Posterior vena cava (tissue), 2 donors: ENCODE data around the gene SLC13A3. TPM values are rescaled to one million over a fixed set of nuclear protein-coding genes. Genes with fewer than 3 reads are reported as not detected.

Experiments used
- DNase-seq: peaks from one replicate; pipeline ENCODE4 v3.0.0-alpha.2; 2020; ENCODE audit warnings: low spot score
- intact Hi-C, 2 donors: fragments of 100-400 bp; cut with DNase I; formaldehyde crosslinking; loops; one replicate each; pipeline versions ENCODE4 v1.14.1 to v1.14.2; 2022 to 2023
- total RNA-seq, 2 donors: library from RNA; stranded (reverse); fragmentation: NEBNext Ultra II Directional; extraction: Animal tissue kit (Norgen Biotek cat#: 25700); gene quantifications; one replicate each; pipeline ENCODE4 v1.2.1, GENCODE V29; 2021
- donor health status: DM: yes; HTN: yes; CAD: no.
- donor health status: DM: yes; HTN: yes; CAD: no.

SLC13A3 gene
- total RNA-seq, 2 donors from 2014 or later: 1.7 to 2.3 TPM

DNA sequence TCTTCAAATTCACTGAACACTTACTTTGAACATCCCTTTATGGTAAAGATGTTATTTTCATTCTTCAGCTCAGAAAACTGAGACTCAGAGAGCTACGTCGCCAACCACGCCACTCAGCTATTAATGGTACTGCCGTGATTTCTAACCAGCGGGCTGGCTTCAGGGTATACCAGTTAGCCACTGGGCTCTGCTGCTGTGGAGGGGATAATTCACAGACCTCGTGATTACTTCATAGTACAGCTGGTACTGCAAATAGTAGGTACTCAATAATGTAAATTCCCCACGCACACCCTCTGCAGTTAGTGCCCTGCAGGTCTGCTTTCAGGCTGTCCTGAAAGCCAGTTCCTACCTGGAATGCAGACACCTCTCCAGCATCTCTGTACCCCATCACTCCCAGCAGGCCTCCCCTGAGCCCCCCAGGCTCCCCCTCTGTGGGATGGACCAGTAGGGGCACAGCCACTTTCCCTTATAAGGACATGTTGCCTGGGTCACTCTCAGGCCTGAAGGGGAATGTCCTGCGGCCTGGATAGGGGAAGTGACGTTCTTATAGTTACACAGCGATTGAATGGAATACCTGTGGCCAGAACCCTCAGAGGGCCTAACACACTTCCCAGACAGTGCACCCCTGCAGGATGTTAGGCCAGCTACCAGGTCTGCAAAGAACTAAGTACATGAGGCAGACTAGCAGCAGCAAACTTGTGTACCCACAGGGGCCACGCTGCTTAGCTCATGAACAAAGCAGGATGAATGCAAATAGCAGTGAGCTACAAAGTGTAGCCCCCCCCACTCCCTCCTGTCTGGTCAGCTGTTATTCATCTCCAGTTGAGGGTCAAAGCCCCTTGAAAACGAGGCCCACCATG lies 99.5 kb downstream of the SLC13A3 start:
- intact Hi-C loops: no loop called here
- DNase-seq: no peak

DNA sequence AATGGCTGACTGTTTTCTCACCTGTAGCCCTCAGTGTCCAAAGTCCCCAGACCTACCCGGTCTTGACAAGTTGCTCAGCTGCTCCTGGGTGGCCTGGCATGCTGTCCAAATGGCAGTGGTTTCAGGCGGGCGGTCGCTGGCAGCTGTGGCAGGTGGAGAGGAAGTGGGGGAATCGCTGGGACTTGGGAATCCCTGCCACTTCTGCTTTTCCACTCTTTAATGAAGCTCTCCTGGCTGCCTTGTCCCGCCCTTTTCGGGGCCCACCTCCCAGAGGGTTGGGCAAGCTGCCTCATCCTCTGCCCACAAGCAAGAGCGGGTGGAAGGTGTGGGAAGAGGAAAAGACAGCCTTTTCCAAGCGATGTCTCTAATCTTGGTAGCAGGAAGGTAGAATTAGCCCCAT lies 100.8 kb downstream of the SLC13A3 start, which contains the start of gene OCSTAMP:
OCSTAMP (minus strand) TSS at position 194 of the 400 bp plus-strand sequence; CDS start at position 100, 94 bp downstream.
- intact Hi-C loops: no loop called here
- no peak for DNase-seq

DNA sequence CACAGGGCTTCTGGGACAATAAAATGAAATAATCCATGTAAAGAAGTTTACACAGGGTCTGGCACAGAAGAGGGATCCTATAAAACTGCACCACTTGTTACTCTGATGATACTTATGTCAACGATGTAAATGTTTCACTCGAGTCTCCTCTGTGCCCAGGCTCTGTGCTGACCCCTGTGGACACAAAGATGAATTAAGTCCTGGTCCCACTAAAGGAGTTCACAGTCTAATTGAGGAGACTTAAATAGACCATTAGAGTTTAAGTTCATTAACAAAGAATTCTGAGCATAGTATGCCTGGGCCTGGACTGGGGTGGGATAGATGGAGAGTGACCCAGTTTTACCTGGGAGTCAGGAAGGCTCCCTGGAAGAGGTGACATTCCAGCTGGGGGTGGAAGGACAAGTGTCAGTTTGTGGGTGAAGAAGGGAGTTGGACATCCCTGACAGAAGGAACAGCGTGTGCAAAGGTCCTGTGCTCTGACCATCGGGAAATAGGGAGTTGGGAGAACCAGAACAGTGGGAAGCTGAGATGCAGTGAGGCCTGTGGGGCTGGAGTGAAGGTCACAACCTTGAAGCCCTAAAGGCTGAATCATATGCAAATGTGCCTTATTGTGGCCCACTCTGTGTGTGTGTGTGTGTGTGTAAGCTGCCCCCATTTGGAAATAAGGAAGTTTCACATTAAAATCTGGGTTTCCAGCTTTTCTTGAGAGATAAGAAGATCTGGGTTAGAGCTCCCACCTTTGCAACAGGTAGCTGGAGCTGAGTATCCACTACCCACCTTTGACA lies 101.9 kb downstream of the SLC13A3 start:
- intact Hi-C loops: no loop called here
- DNase-seq: no peak

GRCh38 chr20:46548688-46549087 lies 102.6 kb downstream of the SLC13A3 start:
- intact Hi-C loops: no loop called here
- DNase-seq: no peak

GRCh38 chr20:46547995-46548394 lies 103.3 kb downstream of the SLC13A3 start:
- intact Hi-C loops: no loop called here

GRCh38 chr20:46546936-46547335 lies 104.3 kb downstream of the SLC13A3 start:
- no peak for DNase-seq
- intact Hi-C loops: no loop called here

More at GRCh38 chr20:46547995-46548394, 103.3 kb downstream of the SLC13A3 start:
- DNase-seq: no peak

DNA sequence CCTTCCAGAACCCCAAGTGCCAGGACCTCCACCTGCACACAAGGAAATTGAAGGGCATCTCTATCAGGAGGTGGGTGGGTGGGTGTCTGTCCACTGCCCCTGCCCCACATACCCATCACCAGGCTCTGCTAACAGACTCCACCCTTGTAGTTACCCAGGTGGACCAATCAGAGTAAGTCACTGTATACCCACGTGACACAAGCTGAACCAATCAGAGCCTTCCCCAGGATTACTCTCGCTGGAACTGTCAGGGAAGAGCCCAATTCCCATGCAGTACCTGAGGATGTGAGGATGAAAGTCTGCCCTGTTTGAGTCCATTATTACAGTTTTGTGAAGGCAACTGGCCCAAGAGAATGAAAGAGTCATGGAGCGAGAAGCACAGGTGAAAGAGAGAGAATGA lies 105.0 kb downstream of the SLC13A3 start:
- intact Hi-C loops: no loop called here
- no peak for DNase-seq

- DNase-seq: no peak
- intact Hi-C loops: no loop called here
These were observed 105.5 kb downstream of the SLC13A3 start for GRCh38 chr20:46545827-46546138.

DNA sequence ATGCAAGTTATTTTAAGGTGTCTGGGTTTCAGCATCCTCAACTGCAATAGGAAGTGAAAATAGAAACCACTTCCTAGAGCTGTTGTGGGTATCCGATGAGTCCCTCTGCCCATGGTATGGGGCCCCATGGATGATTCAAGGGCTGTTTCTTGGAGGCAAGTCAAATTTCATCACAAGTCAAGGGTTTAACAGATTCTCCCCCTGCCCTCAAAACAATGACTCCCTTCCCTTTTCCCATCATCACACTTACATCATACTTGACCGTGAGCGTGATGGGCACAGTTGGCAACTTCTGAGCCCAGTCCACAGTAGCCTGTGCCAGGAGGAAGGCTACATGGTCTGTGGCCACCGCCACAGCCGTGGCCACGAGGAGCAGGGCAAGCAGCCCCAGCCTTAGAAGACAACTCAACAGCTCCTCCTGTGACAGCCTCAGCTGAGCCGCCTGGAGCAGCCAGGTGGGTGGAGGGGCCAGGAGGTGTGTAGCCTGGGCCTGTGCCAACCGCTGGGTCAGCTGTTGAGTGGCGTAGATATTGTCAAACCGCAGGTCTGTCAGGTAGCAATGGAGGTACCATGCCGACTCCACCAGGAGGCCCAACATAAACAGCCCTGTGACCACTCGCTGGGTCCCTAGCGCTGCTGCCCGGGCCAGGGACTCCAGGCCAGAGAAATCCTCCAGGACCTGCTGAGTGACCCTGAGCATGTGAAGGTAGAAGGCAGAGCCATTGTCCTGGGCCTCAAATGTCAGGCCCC lies 106.0 kb downstream of the SLC13A3 start:
- intact Hi-C loops: no loop called here
- DNase-seq: no peak

GRCh38 chr20:46544576-46544975 lies 106.7 kb downstream of the SLC13A3 start:
- no peak for DNase-seq
- intact Hi-C loops: no loop called here

DNA sequence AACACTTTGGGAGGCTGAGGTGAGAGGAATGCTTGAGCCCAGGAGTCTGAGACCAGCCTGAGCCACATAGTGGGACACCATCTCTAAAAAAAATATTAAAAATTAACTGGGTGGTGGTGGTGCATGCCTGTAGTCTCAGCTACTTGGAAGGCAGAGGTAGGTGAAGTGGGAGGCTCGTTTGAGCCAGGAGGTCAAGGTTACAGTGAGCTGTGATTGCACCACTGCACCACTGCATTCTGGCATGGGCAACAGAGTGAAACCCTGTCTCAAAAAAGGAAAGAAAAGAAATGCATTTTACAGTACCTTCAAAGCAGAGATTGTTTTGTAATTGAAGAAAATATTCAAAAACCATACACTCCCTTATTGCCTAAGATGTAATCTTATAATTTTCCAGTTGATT lies 107.3 kb downstream of the SLC13A3 start:
- intact Hi-C loops: no loop called here
- DNase-seq: no peak

- intact Hi-C loops: no loop called here
- no peak for DNase-seq
These were observed 108.2 kb downstream of the SLC13A3 start for GRCh38 chr20:46543033-46543432.

DNA sequence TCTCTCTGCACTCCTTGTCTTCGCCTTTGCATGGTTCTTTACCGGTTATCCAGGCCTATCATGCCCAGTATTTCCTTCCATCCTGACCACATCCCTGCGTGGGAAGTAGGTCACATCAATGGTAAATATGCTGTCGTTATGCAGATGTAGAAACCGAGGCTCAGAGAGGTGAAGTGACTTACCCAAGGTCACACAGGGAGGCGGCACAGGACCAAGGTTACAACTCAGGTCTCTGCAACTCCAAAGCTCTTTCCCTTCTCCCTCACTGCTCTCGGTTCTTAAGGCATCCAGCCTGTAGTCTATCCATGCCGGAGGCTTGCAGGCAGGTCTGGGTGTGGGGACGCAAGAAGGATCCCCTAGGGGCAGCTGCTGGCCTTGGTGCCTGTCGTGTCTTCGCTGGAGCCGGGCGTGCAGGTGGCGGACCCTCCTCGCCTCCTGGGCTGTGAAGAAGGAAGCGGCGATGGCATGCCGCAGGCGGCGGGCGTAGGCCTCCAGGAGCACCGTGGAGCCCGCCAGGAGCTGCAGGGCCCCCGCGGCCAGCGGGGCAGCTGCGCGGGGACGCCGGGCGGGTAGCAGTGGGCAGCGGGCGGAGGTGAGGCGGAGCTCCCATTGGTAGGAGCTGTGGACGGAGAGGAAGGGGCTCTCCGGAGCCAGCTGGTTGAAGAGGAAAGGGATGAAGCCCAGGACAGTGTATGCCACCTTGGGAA lies 109.9 kb downstream of the SLC13A3 start:
- intact Hi-C loops: no loop called here

GRCh38 chr20:46539113-46539512 lies 112.1 kb downstream of the SLC13A3 start:
- intact Hi-C loops: no loop called here
- DNase-seq: no peak

More for the DNA sequence above, 109.9 kb downstream of the SLC13A3 start:
- DNase-seq: no peak

- intact Hi-C loops: no loop called here
- no peak for DNase-seq
These were observed 120.6 kb downstream of the SLC13A3 start for GRCh38 chr20:46530640-46531039.

- intact Hi-C loops: no loop called here
- DNase-seq: no peak
These were observed 127.4 kb downstream of the SLC13A3 start for GRCh38 chr20:46523696-46524328.

DNA sequence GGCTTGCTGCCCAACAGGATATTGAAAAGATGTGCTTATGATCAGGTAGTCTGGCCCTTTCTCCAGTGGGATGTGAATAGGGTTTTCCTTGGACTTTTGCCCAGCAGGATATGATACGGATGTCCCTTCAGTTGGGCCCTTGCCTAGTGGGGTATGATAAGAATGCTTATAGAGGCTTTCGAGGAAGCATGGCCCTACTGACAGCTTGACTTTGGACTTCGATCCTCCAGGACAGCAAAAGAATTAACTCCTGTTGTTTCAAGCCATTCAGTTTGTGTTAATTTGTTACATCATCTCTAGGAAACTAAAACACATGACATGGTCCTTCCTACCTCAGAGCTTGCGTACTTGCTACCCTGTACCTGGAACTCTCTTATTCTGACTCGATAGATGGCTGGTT lies 128.2 kb downstream of the SLC13A3 start:
- intact Hi-C loops: no loop called here
- DNase-seq: no peak

- intact Hi-C loops: no loop called here
- DNase-seq: no peak
These were observed 130.2 kb downstream of the SLC13A3 start for GRCh38 chr20:46520976-46521579.
